Peyer's patch (tissue), 4 donors: ENCODE measurements around the gene EXOSC5. TPM values are rescaled to one million over a fixed set of nuclear protein-coding genes. Genes with fewer than 3 reads are reported as not detected.
A peak's percentile ranks its signal among the peaks of the same experiment; 100 is the strongest.

Experiments used
- DNase-seq, 3 donors: peaks; one replicate each; pipeline ENCODE4 v3.0.0-alpha.2; 2017 to 2019
- H3K27ac ChIP-seq, 4 donors: fragments of 200-600 bp; sonication (generic); one replicate each; pipeline ENCODE4 v1.5.1; 2016 to 2019
- H3K27me3 ChIP-seq, 2 donors: fragments of 200-600 bp; sonication (generic); one replicate each; pipeline ENCODE4 v1.5.1; 2019
- H3K36me3 ChIP-seq, 3 donors: fragments of 200-600 bp; sonication (generic); one replicate each; pipeline ENCODE4 v1.5.1; 2016 to 2019
- H3K4me1 ChIP-seq, 4 donors: fragments of 200-600 bp; sonication (generic); one replicate each; pipeline ENCODE4 v1.5.1; 2016 to 2019
- H3K4me3 ChIP-seq, 4 donors: fragments of 200-600 bp; sonication (generic); 1 replicate in 3 of 4; 2 replicates in 1 of 4; pipeline ENCODE4 v1.5.1; 2016 to 2019; ENCODE audit warnings: mild to moderate bottlenecking in 1 of 4
- H3K9me3 ChIP-seq, 4 donors: fragments of 200-600 bp; sonication (generic); one replicate each; pipeline ENCODE4 v1.5.1; 2016 to 2019; ENCODE audit warnings: mild to moderate bottlenecking in 1 of 4
- POLR2A ChIP-seq, 2 donors: fragments of 450-650 bp; IDR thresholded peaks; one replicate each; pipeline ENCODE4 v1.5.1; 2017; ENCODE audit warnings: antibody characterized with exemption in 2 of 2, mild to moderate bottlenecking in 2 of 2, moderate library complexity in 2 of 2
- small RNA-seq, 2 donors: library from RNA; depleted of rRNA; stranded (forward); fragments of <200 nt; gene quantifications; one replicate each; pipeline ENCODE3, GENCODE V24; 2016
- total RNA-seq, 4 donors: library from RNA; depleted of rRNA; stranded (reverse); fragments of >200 nt; gene quantifications; one replicate each; pipeline ENCODE4 v1.1.0, GENCODE V29; 2016
- TF ChIP-seq, protein P1 (sequence below), 6 experiments: fragments of 450-650 bp in 4 of 6; fragments of 200-600 bp in 2 of 6; sonication (generic) in 1 of 6; IDR thresholded peaks; one replicate each; pipeline ENCODE4 v1.5.1; 2017 to 2019; ENCODE audit warnings: antibody characterized with exemption in 6 of 6, mild to moderate bottlenecking in 3 of 6, moderate library complexity in 1 of 6

Gene EXOSC5
- total RNA-seq, 4 donors from 2014 or later: 5.4 to 12.4 (median 10.0) TPM

- Histone ChIP-seq H3K27ac (peak overlapping the region in 1 of 4 donors; percentile 20), H3K4me1 (peaks cover 0 to 9% (median 0%) of the 10 kb centered on the region in 4 donors), H3K9me3 (no peaks in the 10 kb centered on the region), H3K36me3 (peaks cover 0 to 44% (median 0%) of the 10 kb centered on the region in 3 donors), H3K27me3 (no peaks in the 10 kb centered on the region), H3K4me3 (no peak overlapping the region)
- TF ChIP-seq POLR2A (IDR thresholded peaks at IDR 0.05): no peak
- TF ChIP-seq, protein P1, sequence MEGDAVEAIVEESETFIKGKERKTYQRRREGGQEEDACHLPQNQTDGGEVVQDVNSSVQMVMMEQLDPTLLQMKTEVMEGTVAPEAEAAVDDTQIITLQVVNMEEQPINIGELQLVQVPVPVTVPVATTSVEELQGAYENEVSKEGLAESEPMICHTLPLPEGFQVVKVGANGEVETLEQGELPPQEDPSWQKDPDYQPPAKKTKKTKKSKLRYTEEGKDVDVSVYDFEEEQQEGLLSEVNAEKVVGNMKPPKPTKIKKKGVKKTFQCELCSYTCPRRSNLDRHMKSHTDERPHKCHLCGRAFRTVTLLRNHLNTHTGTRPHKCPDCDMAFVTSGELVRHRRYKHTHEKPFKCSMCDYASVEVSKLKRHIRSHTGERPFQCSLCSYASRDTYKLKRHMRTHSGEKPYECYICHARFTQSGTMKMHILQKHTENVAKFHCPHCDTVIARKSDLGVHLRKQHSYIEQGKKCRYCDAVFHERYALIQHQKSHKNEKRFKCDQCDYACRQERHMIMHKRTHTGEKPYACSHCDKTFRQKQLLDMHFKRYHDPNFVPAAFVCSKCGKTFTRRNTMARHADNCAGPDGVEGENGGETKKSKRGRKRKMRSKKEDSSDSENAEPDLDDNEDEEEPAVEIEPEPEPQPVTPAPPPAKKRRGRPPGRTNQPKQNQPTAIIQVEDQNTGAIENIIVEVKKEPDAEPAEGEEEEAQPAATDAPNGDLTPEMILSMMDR (IDR thresholded peaks at IDR 0.05): peak in 4 of 6 experiments; percentile 14 to 56 (median 44)
- DNase-seq: peak in 1 of 3 donors; percentile 72
These were observed 55.3 kb downstream of the EXOSC5 start for GRCh38 chr19:41341669-41342490.

DNA sequence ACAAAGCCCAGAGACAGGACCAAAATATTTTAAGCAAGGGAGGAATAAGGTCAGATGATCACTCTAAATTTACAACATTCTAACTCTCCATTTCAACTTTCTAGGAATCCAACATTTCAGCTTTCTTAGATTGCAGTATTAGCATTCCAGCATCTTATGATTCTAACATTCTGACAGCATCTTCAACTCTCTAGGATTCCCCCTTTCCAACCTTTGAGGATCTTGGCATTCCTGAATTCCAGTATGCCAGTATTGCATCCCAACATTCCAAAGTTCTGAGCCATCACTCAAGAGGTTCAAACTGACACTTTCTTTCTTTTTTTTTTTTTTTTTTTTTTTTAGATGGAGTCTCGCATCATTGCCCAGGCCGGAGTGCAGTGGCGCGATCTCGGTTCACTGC is 57.2 kb downstream of the EXOSC5 start:
- Histone ChIP-seq H3K4me3 (no peak overlapping the region), H3K27ac (no peak overlapping the region), H3K27me3 (no peaks in the 10 kb centered on the region), H3K36me3 (peaks cover 0 to 39% (median 0%) of the 10 kb centered on the region in 3 donors), H3K9me3 (no peaks in the 10 kb centered on the region), H3K4me1 (peaks cover 0 to 15% (median 4%) of the 10 kb centered on the region in 4 donors)
- DNase-seq: no peak
- no peak for TF ChIP-seq POLR2A (IDR thresholded peaks at IDR 0.05)
- TF ChIP-seq, protein P1 (IDR thresholded peaks at IDR 0.05): no peak

Small RNAs within 50 kb of the gene (small RNA-seq; reads per million reads assigned to genes)
- 0 reads per million in 2 donors for gene RF00017

Other genes starting within 250 kb of the EXOSC5 start
- 100 to 1,000 TPM in 1 of 4 donors, 10 to 100 TPM in 2, 1 to 10 TPM in 1; 4.1 to 147 (median 67.1) TPM for gene CYP2S1, start 204.1 kb downstream of the EXOSC5 start, total RNA-seq
- gene AXL, start 178.1 kb downstream of the EXOSC5 start, total RNA-seq: 10 to 100 TPM in 3 of 4 donors, 1 to 10 TPM in 1; 7.2 to 46.2 (median 24.2) TPM
- 100 to 1,000 TPM; 123 to 244 (median 167) TPM for gene HNRNPUL1, start 133.0 kb downstream of the EXOSC5 start, total RNA-seq
- 10 to 100 TPM; 17.9 to 33.0 (median 29.6) TPM for gene CCDC97, start 87.2 kb downstream of the EXOSC5 start, total RNA-seq
- 10 to 100 TPM in 3 of 4 donors, 1 to 10 TPM in 1; 6.8 to 80.9 (median 22.9) TPM for gene TGFB1, start 43.4 kb downstream of the EXOSC5 start, total RNA-seq
- 1 to 10 TPM in 3 of 4 donors, not detected in 1; 3.6 to 6.8 (median 3.8) TPM for gene B9D2, start 33.2 kb downstream of the EXOSC5 start, total RNA-seq
- gene TMEM91, start 20.8 kb downstream of the EXOSC5 start, total RNA-seq: 10 to 100 TPM in 2 of 4 donors, 1 to 10 TPM in 2; 8.3 to 19.6 (median 11.0) TPM
- 10 to 100 TPM; 23.9 to 41.7 (median 30.7) TPM for gene BCKDHA, start 459 bp upstream of the EXOSC5 start, total RNA-seq
- 10 to 100 TPM; 15.7 to 98.4 (median 62.8) TPM for gene B3GNT8, start 30.0 kb upstream of the EXOSC5 start, total RNA-seq
- 10 to 100 TPM; 41.3 to 62.0 (median 48.3) TPM for gene DMAC2, start 42.6 kb upstream of the EXOSC5 start, total RNA-seq
- gene ERICH4, start 45.8 kb upstream of the EXOSC5 start, total RNA-seq: 10 to 100 TPM; 17.3 to 49.0 (median 22.3) TPM
- 1 to 10 TPM in 3 of 4 donors, not detected in 1; 1.7 to 9.9 (median 2.5) TPM for gene CEACAM21, start 178.8 kb upstream of the EXOSC5 start, total RNA-seq
- not detected for gene CEACAM4, start 229.7 kb upstream of the EXOSC5 start, total RNA-seq